Measurements from ENCODE around the gene CPXM2. TPM values are rescaled to one million over a fixed set of nuclear protein-coding genes. Genes with fewer than 3 reads are reported as not detected.

The CPXM2 gene
- total and polyA plus RNA-seq, 2 experiments from 2014 or later: 3.7 to 4.9 TPM

DNA sequence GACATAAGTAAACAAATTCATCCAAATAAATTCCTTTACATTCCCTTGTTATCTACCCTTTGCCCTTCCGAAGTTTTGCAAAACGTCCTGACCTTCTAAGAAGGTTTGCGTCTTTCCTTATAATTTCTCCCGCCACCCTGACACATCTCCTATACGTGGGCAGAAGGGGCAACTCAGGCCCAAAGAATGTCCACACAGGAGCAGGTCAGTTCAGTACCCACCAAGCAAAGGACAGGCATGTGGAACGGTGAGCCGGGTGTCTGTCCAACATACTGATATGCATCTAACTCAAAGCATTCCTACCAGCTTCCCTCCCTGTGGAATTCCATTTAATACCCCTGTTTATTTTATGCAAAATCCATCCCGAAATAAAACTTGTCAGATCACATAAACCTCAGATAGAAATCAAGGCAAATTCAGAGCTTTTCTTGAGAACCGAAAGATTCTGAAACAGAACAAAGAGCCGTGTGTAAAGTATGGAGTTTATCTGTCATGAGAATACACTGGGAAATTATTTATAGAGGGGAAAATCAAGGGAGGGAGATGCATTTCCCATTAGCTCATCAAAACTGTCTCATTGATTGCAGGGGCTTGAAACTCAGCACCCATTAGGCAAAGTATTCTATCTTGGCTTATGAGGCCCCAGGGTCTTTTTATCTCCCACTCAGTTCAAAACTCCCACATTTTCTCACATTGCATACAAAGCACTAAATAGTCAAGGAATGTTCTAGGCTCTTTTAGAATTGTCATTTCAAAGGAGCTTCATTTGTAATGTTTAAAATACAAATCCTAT is 140.1 kb downstream of the CPXM2 start:
- TF ChIP-seq EZH2phosphoT487 (IDR thresholded peaks at IDR 0.05; ENCODE audit: low read depth, severe bottlenecking, unreplicated experiment): no peak
- TF ChIP-seq EZH2 (IDR thresholded peaks at IDR 0.05; ENCODE audit: borderline replicate concordance): no peak
- no peak for TF ChIP-seq CTCF (IDR thresholded peaks at IDR 0.05; ENCODE audit: poor library complexity)
- no peaks in the 10 kb centered on the region for H3K9me2 ChIP-seq (replicated peaks; ENCODE audit: insufficient read depth)
- H3K27ac ChIP-seq: no peak overlapping the region
- H2AFZ ChIP-seq: no peak overlapping the region
- 68% methylated on average over 10 of the region's 10 CpGs for WGBS (ENCODE audit: low lambda C conversion rate, missing lambda C conversion rate)
- H4K20me1 ChIP-seq (ENCODE audit: insufficient read depth, poor library complexity, severe bottlenecking): no peaks in the 10 kb centered on the region
- H3K36me3 ChIP-seq (replicated peaks; ENCODE audit: insufficient read depth, low read depth): no peaks in the 10 kb centered on the region
- H3K9me3 ChIP-seq (ENCODE audit: low read depth): no peaks in the 10 kb centered on the region
- no peak overlapping the region for H3K4me2 ChIP-seq
- no peak for DNase-seq (ENCODE audit: low spot score)
- H3K4me1 ChIP-seq (ENCODE audit: insufficient read depth): no peaks in the 10 kb centered on the region
- no peaks in the 10 kb centered on the region for H3K79me2 ChIP-seq
- H3K4me3 ChIP-seq: no peak overlapping the region
- H3K27me3 ChIP-seq: no peaks in the 10 kb centered on the region

DNA sequence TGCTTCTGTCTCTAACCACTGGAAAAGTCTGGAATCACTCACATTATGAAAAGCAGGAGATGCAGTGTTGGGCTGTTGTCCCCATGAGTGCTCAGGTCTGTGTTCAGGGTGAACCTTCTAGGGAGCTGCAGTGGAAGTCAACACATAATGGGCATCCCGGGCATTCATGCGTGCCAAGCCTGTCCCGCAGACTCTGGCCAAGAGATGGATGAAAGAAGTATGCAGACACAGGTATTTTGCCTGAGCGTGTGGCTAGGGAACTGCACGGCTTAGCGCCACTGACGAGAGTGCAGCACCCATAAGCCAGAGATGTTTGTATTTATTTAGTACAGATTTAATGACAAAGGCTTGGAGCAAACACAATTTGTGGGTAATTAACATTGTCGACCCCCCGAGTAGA is 140.7 kb downstream of the CPXM2 start:
- no peak for DNase-seq (ENCODE audit: low spot score)
- Histone ChIP-seq H3K27me3 (no peaks in the 10 kb centered on the region), H3K4me1 (ENCODE audit: insufficient read depth) (no peaks in the 10 kb centered on the region), H3K27ac (no peak overlapping the region), H4K20me1 (ENCODE audit: insufficient read depth, poor library complexity, severe bottlenecking) (no peaks in the 10 kb centered on the region), H3K9me2 (replicated peaks; ENCODE audit: insufficient read depth) (no peaks in the 10 kb centered on the region), H2AFZ (no peak overlapping the region), H3K4me2 (no peak overlapping the region), H3K9me3 (ENCODE audit: low read depth) (no peaks in the 10 kb centered on the region), H3K79me2 (no peaks in the 10 kb centered on the region), H3K4me3 (no peak overlapping the region), H3K36me3 (replicated peaks; ENCODE audit: insufficient read depth, low read depth) (no peaks in the 10 kb centered on the region)
- TF ChIP-seq EZH2 (IDR thresholded peaks at IDR 0.05; ENCODE audit: borderline replicate concordance) (no peak), EZH2phosphoT487 (IDR thresholded peaks at IDR 0.05; ENCODE audit: low read depth, severe bottlenecking, unreplicated experiment) (no peak), CTCF (IDR thresholded peaks at IDR 0.05; ENCODE audit: poor library complexity) (no peak)
- WGBS (ENCODE audit: low lambda C conversion rate, missing lambda C conversion rate): 88% methylated on average over 9 of the region's 9 CpGs

DNA sequence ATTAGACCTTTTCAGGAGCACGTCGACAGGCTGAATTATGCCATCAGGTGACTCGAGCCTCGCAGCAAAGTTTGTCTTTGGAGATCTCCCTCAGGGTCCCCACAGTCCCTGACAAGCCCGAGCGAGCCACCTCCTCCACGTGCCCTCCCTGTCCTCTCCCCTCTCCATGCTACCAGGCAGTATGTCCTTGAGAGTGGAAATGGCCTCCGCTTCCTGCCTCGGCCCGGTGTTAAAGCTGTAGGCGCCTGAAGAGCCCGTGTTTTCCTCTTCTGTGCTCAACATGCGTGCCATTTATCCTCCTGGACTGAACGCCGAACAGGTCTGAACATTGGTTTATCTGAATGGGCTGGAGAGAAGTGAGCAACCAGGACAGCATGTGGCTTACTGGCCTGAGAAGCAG is 142.9 kb downstream of the CPXM2 start:
- Histone ChIP-seq H3K27me3 (no peaks in the 10 kb centered on the region), H3K9me3 (ENCODE audit: low read depth) (no peaks in the 10 kb centered on the region), H3K4me3 (no peak overlapping the region), H3K27ac (no peak overlapping the region), H3K4me1 (ENCODE audit: insufficient read depth) (no peaks in the 10 kb centered on the region), H3K4me2 (no peak overlapping the region), H2AFZ (no peak overlapping the region), H3K36me3 (replicated peaks; ENCODE audit: insufficient read depth, low read depth) (no peaks in the 10 kb centered on the region), H4K20me1 (ENCODE audit: insufficient read depth, poor library complexity, severe bottlenecking) (no peaks in the 10 kb centered on the region), H3K9me2 (replicated peaks; ENCODE audit: insufficient read depth) (no peaks in the 10 kb centered on the region), H3K79me2 (no peaks in the 10 kb centered on the region)
- no peak for DNase-seq (ENCODE audit: low spot score)
- 92% methylated on average over 15 of the region's 15 CpGs for WGBS (ENCODE audit: low lambda C conversion rate, missing lambda C conversion rate)
- TF ChIP-seq CTCF (IDR thresholded peaks at IDR 0.05; ENCODE audit: poor library complexity) (no peak), EZH2 (IDR thresholded peaks at IDR 0.05; ENCODE audit: borderline replicate concordance) (no peak), EZH2phosphoT487 (IDR thresholded peaks at IDR 0.05; ENCODE audit: low read depth, severe bottlenecking, unreplicated experiment) (no peak)
